Neutrophil (primary cell): ENCODE results near the gene ASIC2.

ENCODE experiments used
- H3K27ac ChIP-seq: fragments of 200-600 bp; sonication (generic); 2 replicates; pipeline ENCODE4 v1.5.1; 2016; ENCODE audit warnings: mild to moderate bottlenecking, moderate library complexity
- H3K27me3 ChIP-seq: fragments of 200-600 bp; sonication (generic); 2 replicates; pipeline ENCODE4 v1.6.0; 2016; ENCODE audit warnings: mild to moderate bottlenecking
- H3K36me3 ChIP-seq: fragments of 200-600 bp; sonication (generic); 2 replicates; pipeline ENCODE4 v1.5.1; 2017
- H3K4me1 ChIP-seq, 2 experiments: fragments of 200-600 bp in 1 of 2; sonication (generic) in 1 of 2; 1 replicate in 1 of 2; 2 replicates in 1 of 2; pipeline versions ENCODE4 v1.5.1 to v1.6.1; 2013 to 2016; ENCODE audit warnings: low read depth in 1 of 2, low read length in 1 of 2, mild to moderate bottlenecking in 1 of 2, moderate library complexity in 1 of 2; ENCODE audit not compliant: control insufficient read depth in 1 of 2, insufficient read depth in 1 of 2
- H3K4me3 ChIP-seq, 2 experiments: fragments of 200-600 bp in 1 of 2; sonication (generic) in 1 of 2; 1 replicate in 1 of 2; 2 replicates in 1 of 2; pipeline ENCODE4 v1.5.1; 2013 to 2016; ENCODE audit warnings: low read depth in 1 of 2, low read length in 1 of 2, mild to moderate bottlenecking in 1 of 2, moderate library complexity in 1 of 2
- H3K9me3 ChIP-seq: fragments of 200-600 bp; sonication (generic); 2 replicates; pipeline ENCODE4 v1.5.1; 2016
- CTCF ChIP-seq: fragments of 200-600 bp; sonication (generic); IDR thresholded peaks from 2 replicates; pipeline ENCODE4 v1.5.1; 2016; ENCODE audit warnings: antibody characterized with exemption

The ASIC2 gene

GRCh38 chr17:33118391-33119075, 174.6 kb downstream of the ASIC2 start:
- TF ChIP-seq CTCF = no peak
- no peaks in the 10 kb centered on the region for H3K9me3 ChIP-seq

GRCh38 chr17:33116021-33116551, 177.0 kb downstream of the ASIC2 start:
- Histone ChIP-seq H3K9me3 (no peaks in the 10 kb centered on the region), H3K4me3 (no peak overlapping the region), H3K4me1 (no peaks in the 10 kb centered on the region), H3K36me3 (no peaks in the 10 kb centered on the region), H3K27me3 (no peaks in the 10 kb centered on the region), H3K27ac (no peak overlapping the region)
- TF ChIP-seq CTCF = no peak

More at GRCh38 chr17:33118391-33119075, 174.6 kb downstream of the ASIC2 start:
- Histone ChIP-seq H3K4me1 (no peaks in the 10 kb centered on the region), H3K36me3 (no peaks in the 10 kb centered on the region), H3K27ac (no peak overlapping the region), H3K27me3 (peaks cover 8% of the 10 kb centered on the region), H3K4me3 (no peak overlapping the region)

- no peaks in the 10 kb centered on the region for H3K27me3 ChIP-seq
- H3K36me3 ChIP-seq = no peaks in the 10 kb centered on the region
- no peaks in the 10 kb centered on the region for H3K9me3 ChIP-seq
- no peaks in the 10 kb centered on the region for H3K4me1 ChIP-seq
- H3K4me3 ChIP-seq = no peak overlapping the region
- no peak overlapping the region for H3K27ac ChIP-seq
- no peak for TF ChIP-seq CTCF
These were observed 177.7 kb downstream of the ASIC2 start for GRCh38 chr17:33115366-33115765.

- Histone ChIP-seq H3K4me1 (no peaks in the 10 kb centered on the region), H3K27me3 (no peaks in the 10 kb centered on the region), H3K27ac (no peak overlapping the region), H3K9me3 (no peaks in the 10 kb centered on the region), H3K36me3 (no peaks in the 10 kb centered on the region), H3K4me3 (no peak overlapping the region)
- no peak for TF ChIP-seq CTCF
These were observed 179.1 kb downstream of the ASIC2 start for GRCh38 chr17:33113991-33114370.

- Histone ChIP-seq H3K4me3 (no peak overlapping the region), H3K9me3 (no peaks in the 10 kb centered on the region), H3K27ac (no peak overlapping the region), H3K36me3 (no peaks in the 10 kb centered on the region), H3K4me1 (no peaks in the 10 kb centered on the region), H3K27me3 (no peaks in the 10 kb centered on the region)
- TF ChIP-seq CTCF = no peak
These were observed 179.7 kb downstream of the ASIC2 start for GRCh38 chr17:33113276-33113990.
